DND-41 (cell line): ENCODE data around the gene PTPRU.

Experiments used
- CTCF ChIP-seq: IDR thresholded peaks from 2 replicates; pipeline ENCODE4 v1.5.1; 2012; ENCODE audit warnings: borderline replicate concordance, low read length, moderate library complexity, mild to moderate bottlenecking; ENCODE audit not compliant: poor library complexity, severe bottlenecking; ENCODE audit errors: extremely low read depth
- EZH2 ChIP-seq: IDR thresholded peaks from 3 replicates; pipeline ENCODE4 v1.6.1; 2012; ENCODE audit warnings: borderline replicate concordance, low read depth, mild to moderate bottlenecking, moderate library complexity, low read length, inconsistent platforms; ENCODE audit not compliant: severe bottlenecking

- TF ChIP-seq CTCF: no peak
- no peak for TF ChIP-seq EZH2
Measured at GRCh38 chr1:29238620-29239002, 2.3 kb downstream of the PTPRU start.
